DOHH2 (cell line): Measurements from ENCODE around the gene NTMT1.

ENCODE experiments used
- EZH2phosphoT487 ChIP-seq: fragments of 200-600 bp; sonication (generic); IDR thresholded peaks from 2 replicates; pipeline ENCODE4 v1.6.1; 2017; ENCODE audit warnings: borderline replicate concordance, mild to moderate bottlenecking, antibody characterized with exemption, low read length, moderate library complexity, mixed read lengths
- TF ChIP-seq, protein P1 (sequence below): fragments of 200-600 bp; sonication (generic); IDR thresholded peaks from one replicate; pipeline ENCODE4 v1.5.1; 2014; ENCODE audit warnings: antibody characterized with exemption, mild to moderate bottlenecking, low read depth, low read length; ENCODE audit not compliant: poor library complexity, severe bottlenecking

- TF ChIP-seq, protein P1, sequence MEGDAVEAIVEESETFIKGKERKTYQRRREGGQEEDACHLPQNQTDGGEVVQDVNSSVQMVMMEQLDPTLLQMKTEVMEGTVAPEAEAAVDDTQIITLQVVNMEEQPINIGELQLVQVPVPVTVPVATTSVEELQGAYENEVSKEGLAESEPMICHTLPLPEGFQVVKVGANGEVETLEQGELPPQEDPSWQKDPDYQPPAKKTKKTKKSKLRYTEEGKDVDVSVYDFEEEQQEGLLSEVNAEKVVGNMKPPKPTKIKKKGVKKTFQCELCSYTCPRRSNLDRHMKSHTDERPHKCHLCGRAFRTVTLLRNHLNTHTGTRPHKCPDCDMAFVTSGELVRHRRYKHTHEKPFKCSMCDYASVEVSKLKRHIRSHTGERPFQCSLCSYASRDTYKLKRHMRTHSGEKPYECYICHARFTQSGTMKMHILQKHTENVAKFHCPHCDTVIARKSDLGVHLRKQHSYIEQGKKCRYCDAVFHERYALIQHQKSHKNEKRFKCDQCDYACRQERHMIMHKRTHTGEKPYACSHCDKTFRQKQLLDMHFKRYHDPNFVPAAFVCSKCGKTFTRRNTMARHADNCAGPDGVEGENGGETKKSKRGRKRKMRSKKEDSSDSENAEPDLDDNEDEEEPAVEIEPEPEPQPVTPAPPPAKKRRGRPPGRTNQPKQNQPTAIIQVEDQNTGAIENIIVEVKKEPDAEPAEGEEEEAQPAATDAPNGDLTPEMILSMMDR, result no peak
- TF ChIP-seq EZH2phosphoT487, result no peak
Observed at GRCh38 chr9:129654554-129655040, 28.6 kb downstream of the NTMT1 start.
